IMR-90 (cell line): ENCODE data around the gene ADAMTS6. TPM values are rescaled to one million over a fixed set of nuclear protein-coding genes. Genes with fewer than 3 reads are reported as not detected.

Source experiments
- ATAC-seq: fragments of 200-7000 bp; cut with Tn5 transposase; 2 replicates; pipeline ENCODE4 v1.9.1; 2020; ENCODE audit warnings: low read depth, mild to moderate bottlenecking, moderate library complexity
- BruUV-seq: library from RNA; stranded (reverse); fragments of 400-500 nt; replicated peaks from 2 replicates; lab custom pipeline; 2021; lab: Mats Ljungman, UMichigan
- CTCF ChIA-PET: fragments of 300-600 bp; formaldehyde crosslinking; extraction: SDS; loops from one replicate; lab custom pipeline; 2021; ENCODE audit warnings: antibody characterized with exemption; lab: Yijun Ruan, JAX
- POLR2A ChIA-PET: fragments of 300-600 bp; sonication (Branson Sonifier 250); formaldehyde crosslinking; loops from one replicate; lab custom pipeline; 2022; ENCODE audit warnings: antibody characterized with exemption; ENCODE audit not compliant: unreplicated experiment; lab: Charles Lee
- DNase-seq: peaks from one replicate; pipeline ENCODE4 v3.0.0; 2013
- H2AFZ ChIP-seq: replicated peaks from 2 replicates; pipeline ENCODE3; 2013; ENCODE audit warnings: low read length, mild to moderate bottlenecking; ENCODE audit not compliant: poor library complexity
- H2AK5ac ChIP-seq: 2 replicates; pipeline ENCODE4 v1.6.1; 2013; ENCODE audit warnings: low read depth, low read length, inconsistent platforms
- H2AK9ac ChIP-seq: replicated peaks from 2 replicates; pipeline ENCODE3; 2013; ENCODE audit warnings: mild to moderate bottlenecking, low read depth, low read length, moderate library complexity; ENCODE audit not compliant: poor library complexity
- H2BK120ac ChIP-seq: 2 replicates; pipeline ENCODE4 v1.6.1; 2013; ENCODE audit warnings: low read depth, low read length, inconsistent platforms
- H2BK15ac ChIP-seq: 3 replicates; pipeline ENCODE4 v1.6.1; 2013; ENCODE audit warnings: low read depth, low read length, inconsistent platforms
- H2BK20ac ChIP-seq: 2 replicates; pipeline ENCODE4 v1.6.1; 2013; ENCODE audit warnings: low read depth, mild to moderate bottlenecking, inconsistent platforms, low read length, moderate library complexity
- H2BK5ac ChIP-seq: 2 replicates; pipeline ENCODE4 v1.6.1; 2013; ENCODE audit warnings: mild to moderate bottlenecking, low read depth, low read length, inconsistent platforms; ENCODE audit not compliant: poor library complexity, severe bottlenecking
- H3K14ac ChIP-seq: replicated peaks from 2 replicates; pipeline ENCODE4 v1.6.1; 2013; ENCODE audit warnings: low read depth, low read length, inconsistent platforms
- H3K18ac ChIP-seq: 2 replicates; pipeline ENCODE4 v1.6.1; 2013; ENCODE audit warnings: low read depth, low read length, control low read depth
- H3K23ac ChIP-seq: 2 replicates; pipeline ENCODE4 v1.6.1; 2013; ENCODE audit warnings: low read depth, low read length, inconsistent platforms
- H3K27ac ChIP-seq: 2 replicates; pipeline ENCODE4 v1.5.1; 2013; ENCODE audit warnings: mild to moderate bottlenecking, control low read depth, low read length; ENCODE audit not compliant: insufficient read depth
- H3K27me3 ChIP-seq: 2 replicates; pipeline ENCODE4 v1.6.1; 2013; ENCODE audit warnings: low read length; ENCODE audit not compliant: control insufficient read depth, insufficient read depth
- H3K36me3 ChIP-seq: 2 replicates; pipeline ENCODE4 v1.6.1; 2013; ENCODE audit warnings: low read length, mixed read lengths; ENCODE audit not compliant: control insufficient read depth, insufficient read depth
- H3K4ac ChIP-seq: 2 replicates; pipeline ENCODE4 v1.6.1; 2013; ENCODE audit warnings: low read depth, low read length, inconsistent platforms
- H3K4me1 ChIP-seq: 2 replicates; pipeline ENCODE4 v1.6.1; 2013; ENCODE audit warnings: low read length, mixed read lengths; ENCODE audit not compliant: control insufficient read depth, insufficient read depth
- H3K4me2 ChIP-seq: 2 replicates; pipeline ENCODE4 v1.6.1; 2013; ENCODE audit warnings: low read depth, mild to moderate bottlenecking, control low read depth, low read length, moderate library complexity
- H3K4me3 ChIP-seq: 2 replicates; pipeline ENCODE4 v1.5.1; 2013; ENCODE audit warnings: low read depth, mild to moderate bottlenecking, control low read depth, low read length, moderate library complexity; ENCODE audit not compliant: insufficient read depth
- H3K56ac ChIP-seq: 2 replicates; pipeline ENCODE4 v1.6.1; 2013; ENCODE audit warnings: low read length, inconsistent platforms; ENCODE audit not compliant: insufficient read depth; ENCODE audit errors: extremely low read depth
- H3K79me1 ChIP-seq, 2 experiments: 2 replicates each; pipeline ENCODE4 v1.6.1; 2013; ENCODE audit warnings: low read length in 2 of 2, inconsistent platforms in 1 of 2, low read depth in 1 of 2
- H3K9ac ChIP-seq: 2 replicates; pipeline ENCODE4 v1.6.1; 2013; ENCODE audit warnings: low read depth, low read length, control low read depth
- H3K9me1 ChIP-seq: 2 replicates; pipeline ENCODE4 v1.6.1; 2013; ENCODE audit warnings: low read length, inconsistent platforms; ENCODE audit not compliant: insufficient read depth
- H3K9me3 ChIP-seq: 2 replicates; pipeline ENCODE4 v1.6.1; 2013; ENCODE audit warnings: low read length; ENCODE audit not compliant: control insufficient read depth, insufficient read depth
- H4K20me1 ChIP-seq: 2 replicates; pipeline ENCODE4 v1.6.1; 2013; ENCODE audit warnings: low read length, inconsistent platforms; ENCODE audit not compliant: insufficient read depth
- H4K5ac ChIP-seq: 2 replicates; pipeline ENCODE4 v1.6.1; 2013; ENCODE audit warnings: mild to moderate bottlenecking, low read depth, low read length, control low read depth
- H4K8ac ChIP-seq, 2 experiments: 2 replicates each; pipeline ENCODE4 v1.6.1; 2013; ENCODE audit warnings: low read depth in 2 of 2, low read length in 2 of 2, control low read depth in 1 of 2, inconsistent platforms in 1 of 2
- H4K91ac ChIP-seq: 2 replicates; pipeline ENCODE4 v1.6.1; 2013; ENCODE audit warnings: low read depth, low read length, inconsistent platforms; ENCODE audit not compliant: insufficient read depth
- BHLHE40 ChIP-seq: fragments of 150-350 bp; IDR thresholded peaks from 2 replicates; pipeline ENCODE4 v1.6.1; 2016; ENCODE audit warnings: mild to moderate bottlenecking, low read depth, low read length
- CHD1 ChIP-seq: IDR thresholded peaks from 2 replicates; pipeline ENCODE4 v1.6.1; 2012; ENCODE audit warnings: low read depth, low read length, improper control_type of control experiment
- MAFK ChIP-seq: IDR thresholded peaks from 2 replicates; pipeline ENCODE4 v1.6.1; 2012; ENCODE audit warnings: low read depth, low read length, improper control_type of control experiment
- MAZ ChIP-seq: IDR thresholded peaks from 2 replicates; pipeline ENCODE4 v1.6.1; 2012; ENCODE audit warnings: low read depth, mild to moderate bottlenecking, low read length, improper control_type of control experiment, moderate library complexity, borderline replicate concordance
- POLR2A ChIP-seq: IDR thresholded peaks from 2 replicates; pipeline ENCODE4 v1.6.1; 2012; ENCODE audit warnings: mild to moderate bottlenecking, low read depth, low read length
- SMC3 ChIP-seq: fragments of 150-350 bp; IDR thresholded peaks from 2 replicates; pipeline ENCODE4 v1.6.1; 2016; ENCODE audit warnings: low read depth, mild to moderate bottlenecking, antibody characterized with exemption, low read length, moderate library complexity
- WGBS, 2 experiments: methylation state at CpG; one replicate each; pipeline versions ENCODE4 v1.1.5 to v1.1.7; 2013; ENCODE audit warnings: missing lambda C conversion rate in 2 of 2; ENCODE audit not compliant: insufficient read length in 1 of 2; ENCODE audit errors: extremely low coverage in 2 of 2; 5-methylcytosine and 5-hydroxymethylcytosine counted together
- dilution Hi-C: fragments of 300-500 bp; cut with HindIII; formaldehyde crosslinking; loops from one replicate; pipeline ENCODE4 v1.14.3; 2018; ENCODE audit warnings: low sequenced_read_pairs; ENCODE audit not compliant: unreplicated experiment
- in situ Hi-C: fragments of 300-500 bp; cut with MboI; formaldehyde crosslinking; loops from 3 replicates; pipeline ENCODE4 v1.14.3; 2019; ENCODE audit warnings: low sequenced_read_pairs, inconsistent platforms, mixed read lengths
- intact Hi-C: fragments of 100-400 bp; cut with micrococcal nuclease; formaldehyde crosslinking; loops from 2 replicates; pipeline ENCODE4 v1.10.0; 2022
- polyA plus RNA-seq, 3 experiments: library from polyadenylated mRNA; depleted of rRNA; stranded (reverse); fragments of >200 nt; gene quantifications; 2 replicates each; pipeline ENCODE4 v1.2.3, GENCODE V29; 2012; ENCODE audit warnings: low replicate concordance in 1 of 3
- total RNA-seq: library from RNA; depleted of rRNA; stranded (reverse); fragments of >200 nt; gene quantifications from 2 replicates; pipeline ENCODE4 v1.2.3, GENCODE V29; 2012
- TF ChIP-seq, protein P1 (sequence below): fragments of 150-350 bp; IDR thresholded peaks from 2 replicates; pipeline ENCODE4 v1.6.1; 2017; ENCODE audit warnings: mild to moderate bottlenecking, antibody characterized with exemption, low read length, low read depth
- TF ChIP-seq, protein P2 (sequence below): conservative IDR thresholded peaks from 2 replicates; pipeline ENCODE4 v1.5.1; 2012; ENCODE audit warnings: mild to moderate bottlenecking, low read depth, low read length, improper control_type of control experiment

Gene ADAMTS6
- total and polyA plus RNA-seq, 2 of the 4 experiments (the other 2 are of a cell fraction) = 23.9 to 173 TPM

DNA sequence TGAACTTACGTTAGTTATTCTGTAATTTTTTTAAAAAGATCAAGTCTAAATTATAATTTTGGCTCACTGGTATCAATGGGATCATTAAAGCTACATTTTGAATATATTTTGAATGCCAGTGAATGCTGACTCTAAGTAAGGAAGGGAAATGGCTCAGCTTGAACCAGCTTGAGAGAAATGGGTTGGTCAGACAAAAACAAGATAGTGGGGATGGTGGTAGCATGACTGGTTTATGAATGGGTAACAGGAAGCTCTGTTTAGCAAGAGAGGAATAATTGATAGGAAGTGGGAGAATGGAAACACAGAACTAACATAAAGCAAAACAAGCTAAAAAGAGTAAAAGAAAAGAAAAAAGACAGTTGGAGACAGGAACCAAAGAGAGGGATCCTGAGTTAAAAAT is 220.2 kb downstream of the ADAMTS6 start:
- Histone ChIP-seq H3K9me3 (no peaks in the 10 kb centered on the region), H3K4ac (no peak overlapping the region), H3K36me3 (peaks cover 4% of the 10 kb centered on the region), H3K18ac (no peak overlapping the region), H3K4me3 (no peak overlapping the region), H2BK15ac (no peak overlapping the region), H2AFZ (no peak overlapping the region), H3K4me1 (peaks cover 6% of the 10 kb centered on the region), H2AK9ac (no peak overlapping the region), H4K20me1 (no peaks in the 10 kb centered on the region), H3K79me1 (peaks cover 0 to 4% of the 10 kb centered on the region in 2 experiments; a peak in 1 of 4 replicates), H3K9me1 (peaks cover 3% of the 10 kb centered on the region; the same call in 1 of the 2 replicates), H4K8ac (no peak overlapping the region), H4K5ac (no peak overlapping the region), H2AK5ac (no peak overlapping the region), H3K56ac (no peak overlapping the region), H3K4me2 (no peak overlapping the region), H3K14ac (no peak overlapping the region), H3K27me3 (no peaks in the 10 kb centered on the region), H2BK20ac (no peak overlapping the region), H2BK120ac (no peak overlapping the region), H3K27ac (no peak overlapping the region), H2BK5ac (no peak overlapping the region), H3K23ac (no peak overlapping the region), H3K9ac (no peak overlapping the region), H4K91ac (no peak overlapping the region)
- ChIA-PET CTCF (interaction anchor here (0.7 kb wide), 1 partner anchor 90 kb away, joined by 4 read pairs; no protein-coding TSS in a partner anchor), POLR2A (no interaction called here)
- intact Hi-C loops = no loop called here
- no peak for DNase-seq
- no peak for ATAC-seq
- no TSS peak for BruUV-seq
- WGBS, 2 experiments = no CpG with 5 or more reads among the region's 1 CpG
- in situ Hi-C loops = no loop called here
- TF ChIP-seq BHLHE40 (no peak), SMC3 (no peak), POLR2A (no peak), MAZ (no peak), CHD1 (no peak), MAFK (no peak)
- TF ChIP-seq, protein P1, sequence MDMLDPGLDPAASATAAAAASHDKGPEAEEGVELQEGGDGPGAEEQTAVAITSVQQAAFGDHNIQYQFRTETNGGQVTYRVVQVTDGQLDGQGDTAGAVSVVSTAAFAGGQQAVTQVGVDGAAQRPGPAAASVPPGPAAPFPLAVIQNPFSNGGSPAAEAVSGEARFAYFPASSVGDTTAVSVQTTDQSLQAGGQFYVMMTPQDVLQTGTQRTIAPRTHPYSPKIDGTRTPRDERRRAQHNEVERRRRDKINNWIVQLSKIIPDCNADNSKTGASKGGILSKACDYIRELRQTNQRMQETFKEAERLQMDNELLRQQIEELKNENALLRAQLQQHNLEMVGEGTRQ = no peak
- TF ChIP-seq, protein P2, sequence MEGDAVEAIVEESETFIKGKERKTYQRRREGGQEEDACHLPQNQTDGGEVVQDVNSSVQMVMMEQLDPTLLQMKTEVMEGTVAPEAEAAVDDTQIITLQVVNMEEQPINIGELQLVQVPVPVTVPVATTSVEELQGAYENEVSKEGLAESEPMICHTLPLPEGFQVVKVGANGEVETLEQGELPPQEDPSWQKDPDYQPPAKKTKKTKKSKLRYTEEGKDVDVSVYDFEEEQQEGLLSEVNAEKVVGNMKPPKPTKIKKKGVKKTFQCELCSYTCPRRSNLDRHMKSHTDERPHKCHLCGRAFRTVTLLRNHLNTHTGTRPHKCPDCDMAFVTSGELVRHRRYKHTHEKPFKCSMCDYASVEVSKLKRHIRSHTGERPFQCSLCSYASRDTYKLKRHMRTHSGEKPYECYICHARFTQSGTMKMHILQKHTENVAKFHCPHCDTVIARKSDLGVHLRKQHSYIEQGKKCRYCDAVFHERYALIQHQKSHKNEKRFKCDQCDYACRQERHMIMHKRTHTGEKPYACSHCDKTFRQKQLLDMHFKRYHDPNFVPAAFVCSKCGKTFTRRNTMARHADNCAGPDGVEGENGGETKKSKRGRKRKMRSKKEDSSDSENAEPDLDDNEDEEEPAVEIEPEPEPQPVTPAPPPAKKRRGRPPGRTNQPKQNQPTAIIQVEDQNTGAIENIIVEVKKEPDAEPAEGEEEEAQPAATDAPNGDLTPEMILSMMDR = no peak
- dilution Hi-C loops = no loop called here
